Fibroblast of lung (primary cell): ENCODE data around the gene OLA1. TPM values are rescaled to one million over a fixed set of nuclear protein-coding genes. Genes with fewer than 3 reads are reported as not detected.

ENCODE experiments used
- DNase-seq, 2 donors: peaks; one replicate each; pipeline versions ENCODE4 v3.0.0 to v3.0.0-alpha.2; 2010; ENCODE audit warnings: low read depth in 2 of 2
- H2AFZ ChIP-seq: 2 replicates; pipeline ENCODE4 v1.5.1; 2012; ENCODE audit warnings: low read length, control low read depth, inconsistent platforms
- H3K27ac ChIP-seq: 2 replicates; pipeline ENCODE4 v1.5.1; 2011; ENCODE audit warnings: low read length, control low read depth; ENCODE audit not compliant: insufficient read depth
- H3K27me3 ChIP-seq: 2 replicates; pipeline ENCODE4 v1.5.1; 2011; ENCODE audit warnings: mild to moderate bottlenecking, low read length; ENCODE audit not compliant: control insufficient read depth, insufficient read depth
- H3K36me3 ChIP-seq: 2 replicates; pipeline ENCODE4 v1.5.1; 2011; ENCODE audit warnings: low read length; ENCODE audit not compliant: control insufficient read depth, insufficient read depth
- H3K4me1 ChIP-seq: 2 replicates; pipeline ENCODE4 v1.5.1; 2011; ENCODE audit warnings: low read length; ENCODE audit not compliant: control insufficient read depth, insufficient read depth; ENCODE audit errors: extremely low read depth
- H3K4me2 ChIP-seq: 2 replicates; pipeline ENCODE4 v1.5.1; 2011; ENCODE audit warnings: low read length, control low read depth; ENCODE audit not compliant: insufficient read depth; ENCODE audit errors: extremely low read depth
- H3K4me3 ChIP-seq, 4 experiments: fragments of 200-600 bp in 1 of 4; sonication (generic) in 1 of 4; replicated peaks in 1 of 4; 2 replicates each; pipeline ENCODE4 v1.5.1; 2011 to 2016; ENCODE audit warnings: low read length in 4 of 4, low read depth in 3 of 4, mild to moderate bottlenecking in 3 of 4, control low read depth in 2 of 4, inconsistent platforms in 1 of 4, mixed read lengths in 1 of 4; ENCODE audit not compliant: insufficient read depth in 1 of 4; ENCODE audit errors: control extremely low read depth in 1 of 4
- H3K79me2 ChIP-seq: 2 replicates; pipeline ENCODE4 v1.5.1; 2012; ENCODE audit warnings: mild to moderate bottlenecking, low read length, inconsistent platforms; ENCODE audit not compliant: control insufficient read depth, insufficient read depth
- H3K9ac ChIP-seq: 2 replicates; pipeline ENCODE4 v1.5.1; 2011; ENCODE audit warnings: mild to moderate bottlenecking, low read length, control low read depth; ENCODE audit not compliant: insufficient read depth
- H3K9me3 ChIP-seq: 2 replicates; pipeline ENCODE4 v1.5.1; 2012; ENCODE audit warnings: low read depth, low read length; ENCODE audit not compliant: control insufficient read depth, insufficient read depth
- H4K20me1 ChIP-seq: 2 replicates; pipeline ENCODE4 v1.5.1; 2011; ENCODE audit warnings: low read length; ENCODE audit not compliant: control insufficient read depth, insufficient read depth; ENCODE audit errors: extremely low read depth
- EZH2 ChIP-seq: IDR thresholded peaks from 2 replicates; pipeline ENCODE4 v1.5.1; 2012; ENCODE audit warnings: low read length, control low read depth, mild to moderate bottlenecking; ENCODE audit errors: missing control alignments
- polyA plus RNA-seq, 2 donors: library from polyadenylated mRNA; depleted of rRNA in 1 of 2; stranded (reverse) in 1 of 2; unstranded in 1 of 2; fragments of >200 nt; gene quantifications; 2 replicates each; pipeline ENCODE4 v1.2.1, GENCODE V29; 2011 to 2012; ENCODE audit warnings: missing spikeins in 1 of 2
- total RNA-seq: library from RNA; depleted of rRNA; stranded (reverse); fragments of >200 nt; gene quantifications from 2 replicates; pipeline ENCODE4 v1.2.1, GENCODE V29; 2014
- TF ChIP-seq, protein P1 (sequence below), 2 donors: IDR thresholded peaks in 1 of 2; conservative IDR thresholded peaks in 1 of 2; 1 replicate in 1 of 2; 2 replicates in 1 of 2; pipeline ENCODE4 v1.5.1; 2011 to 2012; ENCODE audit warnings: low read length in 2 of 2, control low read depth in 1 of 2, inconsistent platforms in 1 of 2, low read depth in 1 of 2, mild to moderate bottlenecking in 1 of 2

The OLA1 gene
- total and polyA plus RNA-seq, 2 donors (not counting 1 experiment from before 2014, with no cell fraction given), result 74.3 to 91.4 TPM

DNA sequence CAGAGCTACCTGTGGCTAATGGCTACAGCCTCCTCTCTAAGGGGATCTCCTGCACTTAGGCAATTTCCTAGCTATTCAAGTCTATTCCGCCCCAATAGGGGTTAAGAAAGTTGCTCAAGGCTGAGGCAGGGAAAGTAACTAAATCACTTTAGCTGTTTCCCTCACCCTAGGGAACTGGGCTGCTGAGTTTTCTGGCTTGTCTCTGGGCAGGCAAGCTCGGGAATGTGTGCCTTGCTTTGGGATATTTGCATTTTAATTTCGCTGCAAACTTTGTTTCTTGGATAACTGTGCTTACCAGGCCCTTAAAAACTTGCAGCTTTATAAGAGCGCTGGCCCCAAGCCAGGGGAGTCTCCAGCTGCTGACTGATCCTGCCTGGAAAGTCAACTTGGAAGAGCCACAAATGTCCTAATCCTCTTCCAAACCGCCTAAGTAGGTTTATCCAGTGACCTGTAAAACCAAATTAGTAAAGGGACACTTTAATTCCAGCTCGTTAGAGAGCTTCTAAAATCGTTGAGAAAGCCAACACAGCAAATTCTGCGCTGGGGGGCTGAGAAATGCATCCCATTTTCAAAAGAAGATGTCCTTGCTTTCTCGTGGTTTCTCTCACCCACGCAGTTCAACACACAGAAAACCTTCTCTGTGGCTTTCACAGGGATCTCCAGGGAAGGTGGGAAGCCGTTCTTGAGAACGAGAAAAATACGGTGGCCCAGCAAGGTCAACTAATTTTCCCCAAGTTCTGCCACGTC is 223.6 kb downstream of the OLA1 start:
- TF ChIP-seq, protein P1, sequence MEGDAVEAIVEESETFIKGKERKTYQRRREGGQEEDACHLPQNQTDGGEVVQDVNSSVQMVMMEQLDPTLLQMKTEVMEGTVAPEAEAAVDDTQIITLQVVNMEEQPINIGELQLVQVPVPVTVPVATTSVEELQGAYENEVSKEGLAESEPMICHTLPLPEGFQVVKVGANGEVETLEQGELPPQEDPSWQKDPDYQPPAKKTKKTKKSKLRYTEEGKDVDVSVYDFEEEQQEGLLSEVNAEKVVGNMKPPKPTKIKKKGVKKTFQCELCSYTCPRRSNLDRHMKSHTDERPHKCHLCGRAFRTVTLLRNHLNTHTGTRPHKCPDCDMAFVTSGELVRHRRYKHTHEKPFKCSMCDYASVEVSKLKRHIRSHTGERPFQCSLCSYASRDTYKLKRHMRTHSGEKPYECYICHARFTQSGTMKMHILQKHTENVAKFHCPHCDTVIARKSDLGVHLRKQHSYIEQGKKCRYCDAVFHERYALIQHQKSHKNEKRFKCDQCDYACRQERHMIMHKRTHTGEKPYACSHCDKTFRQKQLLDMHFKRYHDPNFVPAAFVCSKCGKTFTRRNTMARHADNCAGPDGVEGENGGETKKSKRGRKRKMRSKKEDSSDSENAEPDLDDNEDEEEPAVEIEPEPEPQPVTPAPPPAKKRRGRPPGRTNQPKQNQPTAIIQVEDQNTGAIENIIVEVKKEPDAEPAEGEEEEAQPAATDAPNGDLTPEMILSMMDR (conservative IDR thresholded peaks at IDR 0.05 in 1 of 2, IDR thresholded peaks at IDR 0.05 in 1 of 2; ENCODE audit: low read depth in 1 of 2, low read length in 2 of 2), result no peak
- no peak for TF ChIP-seq EZH2
- Histone ChIP-seq H3K79me2 (no peaks in the 10 kb centered on the region), H3K27ac (peak overlapping the region; percentile 66), H3K9me3 (no peaks in the 10 kb centered on the region), H4K20me1 (no peaks in the 10 kb centered on the region), H3K4me2 (peak overlapping the region; percentile 21), H3K9ac (no peak overlapping the region), H3K4me1 (peaks cover 16% of the 10 kb centered on the region), H3K4me3 (peak overlapping the region in 1 of 4 experiments; percentile 25), H3K36me3 (no peaks in the 10 kb centered on the region), H2AFZ (peak overlapping the region; percentile 37), H3K27me3 (no peaks in the 10 kb centered on the region)
- peak; percentile 87 to 93 for DNase-seq

DNA sequence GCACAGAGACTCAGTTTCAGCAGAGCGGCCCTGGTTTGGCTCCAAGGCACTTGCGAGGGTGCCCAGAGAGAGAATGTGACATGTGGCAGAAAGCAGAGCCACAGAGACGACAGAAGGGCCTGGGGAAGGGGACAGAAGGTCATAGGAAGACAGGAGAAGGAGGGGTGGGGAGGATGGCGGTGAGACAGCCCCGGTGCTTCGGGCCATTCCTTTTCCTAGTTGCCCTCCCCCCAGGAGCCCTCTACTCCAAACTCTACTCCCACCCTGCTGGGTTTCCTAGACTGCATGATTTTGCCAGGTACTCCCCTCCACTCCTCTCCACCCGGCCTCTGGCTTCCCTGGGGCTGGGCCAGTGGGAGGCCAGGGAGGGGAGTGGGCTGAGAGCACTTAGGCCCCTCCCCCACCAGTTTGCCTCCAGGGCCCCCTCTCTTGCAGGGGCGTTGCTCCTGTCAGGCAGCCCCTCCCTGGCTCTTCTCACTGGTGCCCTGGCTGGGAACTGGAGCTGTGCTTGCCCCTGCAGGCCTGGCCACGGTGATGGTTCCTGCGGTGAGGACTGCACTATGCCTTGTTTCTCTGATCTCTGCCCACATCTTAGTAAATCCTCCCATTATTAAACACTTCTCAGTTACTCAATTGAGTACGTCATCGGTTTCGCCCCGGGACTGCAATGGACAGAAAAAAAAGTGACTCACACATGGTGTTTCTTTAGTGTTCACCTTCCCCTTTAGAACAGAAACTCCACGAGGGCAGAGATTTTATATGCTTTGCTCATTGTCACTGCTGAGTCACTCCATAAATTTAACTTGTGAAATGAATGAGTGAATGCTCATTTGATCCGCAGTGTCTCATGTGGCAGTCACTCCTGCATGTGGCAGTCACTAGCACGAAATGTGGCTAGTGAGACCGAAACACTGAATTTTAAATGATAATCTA is 224.5 kb downstream of the OLA1 start:
- DNase-seq, result peak; percentile 96 to 98
- Histone ChIP-seq H3K27me3 (no peaks in the 10 kb centered on the region), H3K9ac (no peak overlapping the region), H3K9me3 (no peaks in the 10 kb centered on the region), H3K4me3 (no peak overlapping the region), H3K79me2 (no peaks in the 10 kb centered on the region), H2AFZ (no peak overlapping the region), H3K4me2 (no peak overlapping the region), H3K4me1 (peaks cover 16% of the 10 kb centered on the region), H3K27ac (peak overlapping the region; percentile 66), H3K36me3 (no peaks in the 10 kb centered on the region), H4K20me1 (no peaks in the 10 kb centered on the region)
- no peak for TF ChIP-seq EZH2
- TF ChIP-seq, protein P1 (conservative IDR thresholded peaks at IDR 0.05 in 1 of 2, IDR thresholded peaks at IDR 0.05 in 1 of 2; ENCODE audit: low read depth in 1 of 2, low read length in 2 of 2), result no peak

Other genes starting within 250 kb of the OLA1 start
- not detected in 2 replicates for gene SP9, start 86.4 kb upstream of the OLA1 start, total RNA-seq
- gene SP9, start 86.4 kb upstream of the OLA1 start, polyA plus RNA-seq, result not detected in 2 replicates
- gene SCRN3, start 147.2 kb upstream of the OLA1 start, total RNA-seq, result 33.4 and 39.1 TPM in 2 replicates
- gene SCRN3, start 147.2 kb upstream of the OLA1 start, polyA plus RNA-seq, result 24.5 and 29.2 TPM in 2 replicates
- gene GPR155, start 238.5 kb upstream of the OLA1 start, total RNA-seq, result 4.4 and 6.4 TPM in 2 replicates
- 2.3 and 5.1 TPM in 2 replicates for gene GPR155, start 238.5 kb upstream of the OLA1 start, polyA plus RNA-seq